SK-N-MC (cell line): ENCODE measurements around the gene SULT2B1.
"Not testable (repeated sequence)": the region's sequence is repeated elsewhere in the genome, so short reads cannot be mapped to it uniquely, and the experiment has no call there.

Experiments used
- DNase-seq: peaks from one replicate; pipeline ENCODE4 v3.0.0-alpha.2; 2011; ENCODE audit warnings: low read depth, low spot score
- H3K27ac ChIP-seq: fragments of 200-600 bp; sonication (generic); 2 replicates; pipeline ENCODE4 v1.5.1; 2016; ENCODE audit warnings: mixed run types
- H3K36me3 ChIP-seq: fragments of 200-600 bp; sonication (generic); 2 replicates; pipeline ENCODE4 v1.6.1; 2017; ENCODE audit warnings: antibody characterized with exemption, low read length, mixed read lengths; ENCODE audit not compliant: insufficient read depth
- H3K4me3 ChIP-seq: fragments of 200-600 bp; sonication (generic); 2 replicates; pipeline ENCODE4 v1.5.1; 2016
- H3K9ac ChIP-seq: fragments of 200-600 bp; sonication (generic); 2 replicates; pipeline ENCODE4 v1.8.0; 2017; ENCODE audit warnings: mixed run types, mixed read lengths; ENCODE audit not compliant: insufficient read length
- H3K9me3 ChIP-seq: fragments of 200-600 bp; sonication (generic); 2 replicates; pipeline ENCODE4 v1.6.1; 2017; ENCODE audit warnings: low read depth, mild to moderate bottlenecking, antibody characterized with exemption, low read length, moderate library complexity, mixed read lengths
- EZH2 ChIP-seq: fragments of 200-600 bp; sonication (generic); IDR thresholded peaks from one replicate; pipeline ENCODE4 v1.6.1; 2017; ENCODE audit warnings: antibody characterized with exemption
- FOXP2 ChIP-seq: optimal IDR thresholded peaks from 2 replicates; pipeline ENCODE3; 2011; ENCODE audit warnings: mild to moderate bottlenecking, moderate library complexity; ENCODE audit not compliant: insufficient read depth; ENCODE audit errors: extremely low read length, control extremely low read depth
- POLR2AphosphoS5 ChIP-seq: IDR thresholded peaks from 2 replicates; pipeline ENCODE4 v1.6.1; 2012; ENCODE audit warnings: mild to moderate bottlenecking, low read depth, low read length, borderline replicate concordance

The SULT2B1 gene

GRCh38 chr19:48511321-48511731, 40.6 kb upstream of the SULT2B1 start:
- H3K4me3 ChIP-seq: no peak overlapping the region
- H3K27ac ChIP-seq: no peak overlapping the region
- TF ChIP-seq POLR2AphosphoS5: no peak
- TF ChIP-seq FOXP2: no peak
- TF ChIP-seq EZH2: no peak
- H3K9ac ChIP-seq: no peak overlapping the region
- no peaks in the 10 kb centered on the region for H3K36me3 ChIP-seq
- no peak for DNase-seq
- H3K9me3 ChIP-seq: no peaks in the 10 kb centered on the region

- H3K27ac ChIP-seq: no peak within 1 kb of the TSS
- H3K36me3 ChIP-seq: no peaks in the 10 kb centered on the region
- TF ChIP-seq FOXP2 (no peak), EZH2 (no peak), POLR2AphosphoS5 (no peak)
- peak within 1 kb of the TSS; percentile 67 for H3K4me3 ChIP-seq
- no peaks in the 10 kb centered on the region for H3K9me3 ChIP-seq
- H3K9ac ChIP-seq: no peak within 1 kb of the TSS
- DNase-seq: no peak
Observed at GRCh38 chr19:48511800-48512503, 40.0 kb upstream of the SULT2B1 start, which contains the start of gene LMTK3. Gene LMTK3 (minus strand): TSS chr19:48511835. CDS start chr19:48511576, 259 bp downstream.

GRCh38 chr19:48512504-48513288, 39.3 kb upstream of the SULT2B1 start:
- peak overlapping the region; percentile 87 for H3K4me3 ChIP-seq
- DNase-seq: no peak

GRCh38 chr19:48513289-48514122, 38.5 kb upstream of the SULT2B1 start:
- no peak for DNase-seq
- H3K4me3 ChIP-seq: peak overlapping the region; percentile 87
- no peak overlapping the region for H3K27ac ChIP-seq
- H3K36me3 ChIP-seq: no peaks in the 10 kb centered on the region
- peak overlapping the region; percentile 25 for H3K9ac ChIP-seq
- no peaks in the 10 kb centered on the region for H3K9me3 ChIP-seq
- no peak for TF ChIP-seq FOXP2
- TF ChIP-seq POLR2AphosphoS5: peak; percentile 34; the same call in 1 of the 2 replicates
- no peak for TF ChIP-seq EZH2

More at GRCh38 chr19:48512504-48513288, 39.3 kb upstream of the SULT2B1 start:
- TF ChIP-seq FOXP2: no peak
- Histone ChIP-seq H3K9ac (no peak overlapping the region), H3K27ac (no peak overlapping the region), H3K9me3 (no peaks in the 10 kb centered on the region), H3K36me3 (no peaks in the 10 kb centered on the region)

GRCh38 chr19:48514123-48514458, 37.9 kb upstream of the SULT2B1 start:
- peak overlapping the region; percentile 87; the same call in 1 of the 2 replicates for H3K4me3 ChIP-seq
- no peak for DNase-seq
- no peaks in the 10 kb centered on the region for H3K36me3 ChIP-seq
- H3K9ac ChIP-seq: no peak overlapping the region
- H3K9me3 ChIP-seq: no peaks in the 10 kb centered on the region
- TF ChIP-seq FOXP2: no peak
- no peak for TF ChIP-seq POLR2AphosphoS5
- TF ChIP-seq EZH2: no peak
- H3K27ac ChIP-seq: no peak overlapping the region

- H3K4me3 ChIP-seq: no peak overlapping the region
- H3K27ac ChIP-seq: no peak overlapping the region
- TF ChIP-seq FOXP2 (no peak), POLR2AphosphoS5 (no peak), EZH2 (no peak)
- DNase-seq: no peak
- no peaks in the 10 kb centered on the region for H3K9me3 ChIP-seq
- H3K36me3 ChIP-seq: no peaks in the 10 kb centered on the region
- H3K9ac ChIP-seq: no peak overlapping the region
Observed at GRCh38 chr19:48516536-48516935, 35.4 kb upstream of the SULT2B1 start.

GRCh38 chr19:48518207-48518606, 33.8 kb upstream of the SULT2B1 start:
- DNase-seq: no peak
- Histone ChIP-seq H3K9me3 (no peaks in the 10 kb centered on the region), H3K4me3 (no peak overlapping the region), H3K36me3 (no peaks in the 10 kb centered on the region), H3K9ac (no peak overlapping the region), H3K27ac (no peak overlapping the region)
- TF ChIP-seq FOXP2 (no peak), EZH2 (no peak), POLR2AphosphoS5 (no peak)

- H3K27ac ChIP-seq, H3K4me3 ChIP-seq, H3K9ac ChIP-seq, DNase-seq, H3K9me3 ChIP-seq, H3K36me3 ChIP-seq: not testable (repeated sequence)
Observed at GRCh38 chr19:48519426-48519825, 32.5 kb upstream of the SULT2B1 start.
